GM04504 (cell line): ENCODE data around the gene CD177.
"Not testable (repeated sequence)": the region's sequence is repeated elsewhere in the genome, so short reads cannot be mapped to it uniquely, and the experiment has no call there.

Source experiments
- DNase-seq: peaks from one replicate; pipeline ENCODE4 v3.0.0-alpha.2; 2012; ENCODE audit warnings: low read depth

The CD177 gene

GRCh38 chr19:43380771-43381386 is 27.4 kb downstream of the CD177 start:
- no peak for DNase-seq

DNA sequence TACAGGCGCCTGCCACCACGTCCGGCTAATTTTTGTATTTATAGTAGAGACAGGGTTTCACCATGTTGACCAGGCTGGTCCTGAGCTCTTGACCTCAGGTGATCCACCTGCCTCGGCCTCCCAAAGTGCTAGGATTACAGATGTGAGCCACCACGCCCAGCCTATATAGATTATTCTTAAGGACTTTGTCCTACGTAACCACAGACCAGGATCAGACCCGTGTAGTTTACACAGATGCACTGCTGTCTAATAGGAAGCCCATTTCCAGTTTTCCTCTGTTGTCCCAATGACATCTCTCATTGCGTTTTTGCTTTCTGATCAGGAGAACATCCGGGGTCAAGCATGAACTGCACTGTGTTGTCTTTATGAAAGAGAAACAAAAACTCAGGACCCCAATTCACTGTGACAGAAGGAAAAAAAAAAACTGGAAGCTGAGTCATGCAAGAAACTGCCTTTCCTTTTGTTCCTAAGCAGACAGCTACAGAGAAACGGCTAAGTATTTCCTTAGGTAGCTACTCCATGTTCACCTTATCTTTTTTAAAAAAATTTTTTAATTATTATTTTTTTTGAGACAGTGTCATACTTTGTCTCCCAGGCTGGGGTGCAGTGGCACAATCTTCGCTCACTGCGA is 29.2 kb downstream of the CD177 start:
- DNase-seq: not testable (repeated sequence)

- not testable (repeated sequence) for DNase-seq
These were observed 29.8 kb downstream of the CD177 start for GRCh38 chr19:43383254-43383653.

DNA sequence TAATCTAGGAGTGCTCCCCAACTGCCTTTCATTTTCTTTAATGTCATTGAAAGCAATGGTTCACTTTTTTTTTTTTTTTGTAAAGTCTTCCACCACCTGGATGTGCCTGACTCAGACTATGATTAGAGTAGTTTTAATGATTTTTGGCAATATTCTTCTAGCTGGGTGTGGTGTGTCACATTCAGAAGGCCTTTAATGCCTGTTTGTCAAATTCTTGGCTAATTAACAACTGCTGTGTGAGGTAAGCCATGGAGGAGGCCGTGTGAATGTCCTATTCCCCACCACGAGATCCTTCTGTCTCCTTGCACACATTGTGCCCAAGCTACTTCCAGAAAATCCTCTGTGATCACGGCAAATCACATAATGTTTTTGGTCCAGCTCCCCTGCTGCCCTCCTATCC is 30.3 kb downstream of the CD177 start:
- not testable (repeated sequence) for DNase-seq

GRCh38 chr19:43390903-43391551 is 37.5 kb downstream of the CD177 start:
- not testable (repeated sequence) for DNase-seq

- not testable (repeated sequence) for DNase-seq
These were observed 38.1 kb downstream of the CD177 start for GRCh38 chr19:43391552-43391935.

DNA sequence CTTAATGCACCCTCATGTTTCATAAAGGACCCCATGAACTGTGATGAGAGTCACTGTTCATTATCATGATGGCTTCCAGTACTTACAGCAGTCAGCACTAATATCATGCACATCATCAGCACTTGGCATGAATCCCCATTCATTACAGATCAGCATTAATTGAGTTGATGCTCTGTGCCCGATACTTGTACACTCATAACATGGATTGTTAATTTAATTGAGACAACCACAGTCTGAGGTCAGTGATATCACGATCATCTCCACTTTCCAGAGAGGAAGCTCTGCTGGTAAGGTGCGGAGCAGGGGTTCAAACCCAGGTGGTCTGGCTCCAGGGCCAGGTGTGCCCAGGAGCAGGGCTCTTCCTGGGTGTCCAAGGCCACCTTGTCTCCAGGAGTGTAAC is 40.0 kb downstream of the CD177 start:
- DNase-seq: not testable (repeated sequence)

DNA sequence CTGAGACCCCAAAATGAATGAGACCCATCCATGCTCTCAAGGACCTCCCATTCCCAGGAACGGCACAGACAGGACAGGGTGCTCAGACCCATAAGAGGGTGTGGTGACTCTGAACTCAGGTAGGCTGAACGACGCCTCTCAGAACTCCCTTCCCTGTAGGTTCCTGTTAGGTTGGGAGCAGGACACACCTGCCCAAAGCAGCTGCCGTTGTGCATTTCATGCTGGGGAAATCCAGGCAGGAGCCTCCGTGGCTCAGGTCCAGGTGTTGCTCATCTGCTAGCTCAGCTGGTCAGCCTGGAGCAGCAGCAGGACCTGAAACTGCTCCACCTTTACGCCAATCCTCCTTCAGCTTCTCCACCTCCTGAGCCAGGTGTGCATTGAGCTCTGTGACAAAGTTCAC is 42.1 kb downstream of the CD177 start:
- DNase-seq: no peak

GRCh38 chr19:43406297-43406696 is 52.8 kb downstream of the CD177 start:
- DNase-seq: no peak

DNA sequence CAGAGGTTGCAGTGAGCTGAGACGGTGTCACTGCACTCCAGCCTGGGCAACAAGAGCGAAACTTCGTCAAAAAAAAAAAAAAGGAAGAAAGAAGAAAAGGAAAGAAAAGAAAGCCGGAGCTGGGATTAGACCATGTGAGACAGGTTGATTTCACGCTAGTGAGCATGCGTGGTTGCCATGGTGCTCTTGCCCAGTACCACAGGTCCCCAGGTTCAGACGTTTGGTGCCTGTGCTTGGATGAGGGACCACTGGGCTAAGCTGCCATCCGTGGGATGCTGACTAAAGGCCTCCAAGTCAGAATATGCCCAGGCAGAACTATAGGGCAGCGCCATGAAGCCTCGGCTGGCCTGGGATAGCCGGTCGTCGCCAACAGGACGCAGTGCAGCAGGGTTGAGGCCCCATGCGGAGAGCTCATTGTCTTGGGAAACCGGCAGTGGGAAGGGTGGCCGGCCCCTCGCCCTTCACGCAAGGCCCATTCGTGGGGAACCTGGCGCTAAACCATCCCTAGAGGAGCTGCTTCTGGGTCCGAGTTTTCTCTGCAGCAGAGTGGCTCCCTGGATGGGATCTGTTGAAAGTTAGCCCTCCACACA is 54.0 kb downstream of the CD177 start:
- no peak for DNase-seq

DNA sequence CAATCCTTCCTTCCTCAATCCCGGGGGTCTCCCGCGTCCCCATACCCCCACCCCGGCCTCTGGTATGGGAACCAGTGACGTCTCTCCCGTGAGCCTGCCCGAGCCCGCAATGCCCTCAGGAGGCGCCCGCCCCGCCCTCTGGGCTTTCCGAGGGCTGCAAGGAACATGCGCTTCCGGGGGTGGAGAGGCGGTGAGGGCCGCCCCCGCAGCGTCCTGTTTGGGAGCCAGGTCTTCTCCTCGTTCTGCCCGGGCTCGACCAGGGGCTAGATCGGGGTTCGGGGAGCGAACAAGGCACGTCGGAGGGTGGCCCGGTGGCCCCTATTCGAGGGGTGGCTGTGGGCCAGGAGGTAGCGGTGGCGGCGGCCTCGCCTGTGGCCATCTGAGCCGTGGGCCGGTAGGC is 54.6 kb downstream of the CD177 start:
- DNase-seq: no peak

- DNase-seq: no peak
These were observed 55.9 kb downstream of the CD177 start for GRCh38 chr19:43409415-43409814.

DNA sequence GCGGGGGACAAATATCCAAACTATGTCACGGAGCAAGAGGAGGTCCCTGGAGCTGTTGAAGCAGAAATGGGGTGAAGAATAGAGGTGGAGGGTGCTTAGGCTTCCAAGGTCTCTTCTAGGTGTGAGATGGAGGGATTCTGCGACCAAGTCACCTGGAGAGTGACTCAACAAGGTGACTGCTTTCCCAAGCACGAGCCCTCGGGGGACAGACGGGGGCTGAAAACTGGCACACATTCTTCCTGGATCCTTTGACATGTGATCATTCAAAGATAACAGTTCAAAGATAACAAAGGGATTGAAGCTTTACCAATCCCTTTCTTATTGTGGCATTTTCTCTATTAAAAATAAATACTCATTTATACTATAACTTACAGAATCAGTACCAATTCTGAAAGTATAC is 59.0 kb downstream of the CD177 start:
- DNase-seq: no peak
